Subcutaneous adipose tissue (tissue), 4 donors: ENCODE measurements around the gene GDPGP1. TPM values are rescaled to one million over a fixed set of nuclear protein-coding genes. Genes with fewer than 3 reads are reported as not detected.

Source experiments
- total RNA-seq, 4 donors: library from RNA; depleted of rRNA; stranded (reverse); fragments of >200 nt; gene quantifications; one replicate each; pipeline ENCODE4 v1.1.0, GENCODE V29; 2016
- TF ChIP-seq, protein P1 (sequence below): fragments of 450-650 bp; IDR thresholded peaks from one replicate; pipeline ENCODE4 v1.5.1; 2016; ENCODE audit warnings: low read depth, mild to moderate bottlenecking, control low read depth, antibody characterized with exemption, moderate library complexity

GDPGP1 gene
- total RNA-seq, 4 donors from 2014 or later: 2.6 to 5.9 (median 3.6) TPM

DNA sequence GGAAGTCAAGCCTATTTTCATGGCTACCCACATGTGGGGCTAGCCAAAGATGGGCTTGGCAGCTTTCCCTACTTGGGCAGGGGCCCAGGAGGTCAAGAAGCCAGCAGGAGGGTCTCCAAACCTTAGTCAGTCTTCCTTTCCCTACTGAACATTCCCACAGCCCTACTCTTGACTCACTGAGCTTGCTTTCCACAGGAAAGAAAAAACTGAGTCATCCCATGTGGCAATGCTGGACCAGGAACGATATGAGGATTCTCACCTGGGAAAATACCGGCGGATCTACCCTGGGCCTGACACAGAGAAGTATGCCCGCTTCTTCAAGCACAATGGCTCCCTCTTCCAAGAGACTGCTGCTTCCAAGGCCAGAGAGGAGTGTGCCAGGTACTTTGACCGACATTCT, 27.8 kb downstream of the GDPGP1 start:
- TF ChIP-seq, protein P1, sequence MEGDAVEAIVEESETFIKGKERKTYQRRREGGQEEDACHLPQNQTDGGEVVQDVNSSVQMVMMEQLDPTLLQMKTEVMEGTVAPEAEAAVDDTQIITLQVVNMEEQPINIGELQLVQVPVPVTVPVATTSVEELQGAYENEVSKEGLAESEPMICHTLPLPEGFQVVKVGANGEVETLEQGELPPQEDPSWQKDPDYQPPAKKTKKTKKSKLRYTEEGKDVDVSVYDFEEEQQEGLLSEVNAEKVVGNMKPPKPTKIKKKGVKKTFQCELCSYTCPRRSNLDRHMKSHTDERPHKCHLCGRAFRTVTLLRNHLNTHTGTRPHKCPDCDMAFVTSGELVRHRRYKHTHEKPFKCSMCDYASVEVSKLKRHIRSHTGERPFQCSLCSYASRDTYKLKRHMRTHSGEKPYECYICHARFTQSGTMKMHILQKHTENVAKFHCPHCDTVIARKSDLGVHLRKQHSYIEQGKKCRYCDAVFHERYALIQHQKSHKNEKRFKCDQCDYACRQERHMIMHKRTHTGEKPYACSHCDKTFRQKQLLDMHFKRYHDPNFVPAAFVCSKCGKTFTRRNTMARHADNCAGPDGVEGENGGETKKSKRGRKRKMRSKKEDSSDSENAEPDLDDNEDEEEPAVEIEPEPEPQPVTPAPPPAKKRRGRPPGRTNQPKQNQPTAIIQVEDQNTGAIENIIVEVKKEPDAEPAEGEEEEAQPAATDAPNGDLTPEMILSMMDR: no peak

DNA sequence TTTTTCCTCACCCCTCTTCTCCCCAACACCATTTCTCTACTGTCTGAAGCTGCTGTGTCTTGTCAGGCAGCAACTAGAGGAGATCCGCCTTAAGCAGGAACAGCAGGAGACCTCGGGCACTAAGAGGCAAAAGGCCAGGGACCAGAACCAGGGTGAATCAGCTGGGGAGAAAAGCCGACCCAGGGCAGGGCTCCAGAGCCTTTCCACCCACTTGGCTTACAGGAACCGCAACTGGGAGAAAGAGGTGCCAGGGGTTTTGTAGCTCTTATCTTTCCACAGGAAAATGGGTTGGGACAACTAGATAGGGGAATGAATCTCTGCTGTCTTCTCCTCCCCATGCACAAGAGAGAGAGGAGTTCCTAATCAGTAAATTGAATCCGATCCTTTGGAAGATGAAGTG, 28.4 kb downstream of the GDPGP1 start:
- TF ChIP-seq, protein P1: no peak

DNA sequence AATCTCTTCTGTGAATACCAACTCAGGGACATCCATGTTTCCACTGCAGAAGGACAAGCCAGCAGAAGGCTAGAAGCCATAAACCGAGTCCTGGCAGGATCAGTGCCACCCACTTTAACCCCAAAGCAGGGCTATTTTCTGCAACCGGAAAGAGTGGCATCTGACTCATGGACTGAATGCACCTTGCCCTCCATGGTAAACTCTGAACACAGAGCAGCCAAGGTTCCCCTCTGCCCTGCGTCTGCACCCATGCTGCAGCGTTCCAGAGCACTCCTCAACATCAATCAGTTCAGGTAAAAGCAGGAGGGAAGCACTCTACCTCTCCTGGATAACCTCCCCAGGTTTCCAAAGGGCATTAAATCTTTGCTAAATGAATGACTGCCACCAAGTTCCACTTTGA, 30.7 kb downstream of the GDPGP1 start:
- TF ChIP-seq, protein P1: no peak

DNA sequence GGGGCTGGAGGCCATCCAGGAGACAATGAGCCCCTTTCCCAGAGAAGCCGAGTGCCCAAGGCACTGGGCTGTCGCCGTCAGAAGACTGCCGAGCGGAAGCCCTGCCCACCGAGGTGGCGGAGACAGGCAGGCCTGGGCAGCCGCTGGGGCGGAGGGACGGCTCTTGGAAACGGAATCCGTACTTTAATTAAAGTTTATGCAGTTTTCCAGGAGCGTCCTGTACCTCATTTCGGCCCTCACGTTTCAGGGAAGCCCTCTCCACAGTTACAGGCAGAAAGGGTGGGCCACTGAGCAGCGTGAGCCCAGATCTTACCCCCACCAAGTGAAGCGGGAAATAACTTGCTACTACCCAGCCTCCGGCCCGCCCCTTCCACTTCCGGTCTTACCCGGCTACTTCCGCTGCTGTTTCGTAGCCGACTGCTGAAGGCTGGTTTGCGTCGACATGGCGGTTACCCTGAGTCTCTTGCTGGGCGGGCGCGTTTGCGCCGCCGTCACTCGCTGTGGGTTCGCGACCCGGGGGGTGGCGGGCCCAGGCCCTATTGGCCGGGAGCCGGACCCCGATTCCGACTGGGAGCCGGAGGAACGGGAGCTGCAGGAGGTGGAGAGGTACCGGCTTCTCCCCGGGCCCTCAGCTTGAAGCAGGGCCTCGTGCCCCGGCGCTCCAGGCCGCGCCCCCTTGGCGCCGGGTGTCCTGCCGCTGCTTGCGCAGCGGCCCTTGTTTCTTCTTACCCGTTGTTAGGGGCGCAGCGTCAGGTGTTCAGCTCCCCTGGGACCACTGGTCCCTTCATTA, 31.5 kb downstream of the GDPGP1 start, which contains the start of gene NGRN:
NGRN (plus strand) TSS at position 402 of the 790 bp plus-strand sequence; CDS start at position 443, 41 bp downstream.
- TF ChIP-seq, protein P1: no peak

DNA sequence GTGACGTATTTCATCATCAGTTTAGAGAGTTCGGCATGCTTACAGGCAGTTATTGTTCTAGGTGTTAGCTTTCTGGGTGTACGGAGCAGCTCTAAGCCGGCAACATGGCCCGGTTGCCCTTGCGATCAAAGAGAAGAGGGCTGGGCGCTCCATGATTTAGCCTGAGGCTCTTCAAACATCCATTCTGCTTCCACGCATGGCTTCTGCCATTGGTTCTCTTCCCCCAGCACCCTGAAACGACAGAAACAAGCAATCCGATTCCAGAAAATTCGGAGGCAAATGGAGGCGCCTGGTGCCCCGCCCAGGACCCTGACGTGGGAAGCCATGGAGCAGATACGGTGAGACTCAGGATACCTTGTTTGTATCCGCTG, 32.0 kb downstream of the GDPGP1 start:
- TF ChIP-seq, protein P1: no peak

DNA sequence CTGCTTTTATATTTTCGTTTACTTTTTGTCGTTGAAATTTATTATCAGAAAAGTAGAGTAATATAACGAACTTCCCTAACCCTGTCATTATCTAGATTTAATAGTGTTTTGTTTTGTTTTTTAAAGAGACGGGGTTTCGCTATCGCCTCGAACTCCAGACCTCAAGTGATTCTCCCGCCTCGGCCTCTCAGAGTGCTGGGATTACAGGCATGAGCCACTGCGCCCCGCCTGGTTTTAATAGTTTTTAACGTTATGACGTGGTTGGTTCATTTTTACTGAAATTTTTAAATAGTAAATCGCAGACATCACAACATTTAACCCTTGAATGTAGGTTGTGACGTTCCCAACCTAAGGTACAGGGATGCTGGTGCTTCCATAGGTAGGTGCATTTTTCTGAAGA, 32.5 kb downstream of the GDPGP1 start:
- TF ChIP-seq, protein P1: no peak

DNA sequence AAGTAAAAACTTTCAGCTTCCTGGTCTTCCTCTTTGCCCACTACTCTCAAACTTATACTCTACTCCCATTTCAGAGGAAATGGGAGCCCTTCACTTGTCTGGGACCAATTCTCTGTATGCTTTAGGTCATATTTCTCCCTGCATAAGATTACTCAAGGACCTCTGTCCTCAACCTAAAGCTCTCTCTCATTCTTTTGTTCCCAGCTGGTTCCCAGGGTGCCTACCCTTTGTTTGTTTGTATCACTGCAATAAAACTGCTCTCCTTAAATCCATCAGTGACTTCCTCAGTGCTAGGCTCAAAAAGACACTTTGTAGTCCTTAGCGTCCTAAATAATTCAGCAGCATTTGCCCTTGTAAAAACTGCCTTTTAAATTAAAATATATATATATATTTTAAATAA, 34.4 kb downstream of the GDPGP1 start:
- TF ChIP-seq, protein P1: no peak
